Measurements from ENCODE around the gene DCUN1D2. TPM values are rescaled to one million over a fixed set of nuclear protein-coding genes. Genes with fewer than 3 reads are reported as not detected.

Gene DCUN1D2
- total RNA-seq, 4 donors from 2014 or later: 23.9 to 29.1 (median 26.9) TPM

GRCh38 chr13:113513761-113514160, 23.2 kb upstream of the DCUN1D2 start:
- TF ChIP-seq, protein P1, sequence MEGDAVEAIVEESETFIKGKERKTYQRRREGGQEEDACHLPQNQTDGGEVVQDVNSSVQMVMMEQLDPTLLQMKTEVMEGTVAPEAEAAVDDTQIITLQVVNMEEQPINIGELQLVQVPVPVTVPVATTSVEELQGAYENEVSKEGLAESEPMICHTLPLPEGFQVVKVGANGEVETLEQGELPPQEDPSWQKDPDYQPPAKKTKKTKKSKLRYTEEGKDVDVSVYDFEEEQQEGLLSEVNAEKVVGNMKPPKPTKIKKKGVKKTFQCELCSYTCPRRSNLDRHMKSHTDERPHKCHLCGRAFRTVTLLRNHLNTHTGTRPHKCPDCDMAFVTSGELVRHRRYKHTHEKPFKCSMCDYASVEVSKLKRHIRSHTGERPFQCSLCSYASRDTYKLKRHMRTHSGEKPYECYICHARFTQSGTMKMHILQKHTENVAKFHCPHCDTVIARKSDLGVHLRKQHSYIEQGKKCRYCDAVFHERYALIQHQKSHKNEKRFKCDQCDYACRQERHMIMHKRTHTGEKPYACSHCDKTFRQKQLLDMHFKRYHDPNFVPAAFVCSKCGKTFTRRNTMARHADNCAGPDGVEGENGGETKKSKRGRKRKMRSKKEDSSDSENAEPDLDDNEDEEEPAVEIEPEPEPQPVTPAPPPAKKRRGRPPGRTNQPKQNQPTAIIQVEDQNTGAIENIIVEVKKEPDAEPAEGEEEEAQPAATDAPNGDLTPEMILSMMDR (IDR thresholded peaks at IDR 0.05): no peak
- TF ChIP-seq POLR2A (IDR thresholded peaks at IDR 0.05): no peak
- H3K27ac ChIP-seq: no peak overlapping the region
- DNase-seq: no peak
- H3K4me1 ChIP-seq: no peaks in the 10 kb centered on the region
- no peaks in the 10 kb centered on the region for H3K9me3 ChIP-seq
- peaks cover 0 to 25% (median 0%) of the 10 kb centered on the region in 3 donors for H3K36me3 ChIP-seq
- H3K27me3 ChIP-seq: no peaks in the 10 kb centered on the region
- no peak overlapping the region for H3K4me3 ChIP-seq

DNA sequence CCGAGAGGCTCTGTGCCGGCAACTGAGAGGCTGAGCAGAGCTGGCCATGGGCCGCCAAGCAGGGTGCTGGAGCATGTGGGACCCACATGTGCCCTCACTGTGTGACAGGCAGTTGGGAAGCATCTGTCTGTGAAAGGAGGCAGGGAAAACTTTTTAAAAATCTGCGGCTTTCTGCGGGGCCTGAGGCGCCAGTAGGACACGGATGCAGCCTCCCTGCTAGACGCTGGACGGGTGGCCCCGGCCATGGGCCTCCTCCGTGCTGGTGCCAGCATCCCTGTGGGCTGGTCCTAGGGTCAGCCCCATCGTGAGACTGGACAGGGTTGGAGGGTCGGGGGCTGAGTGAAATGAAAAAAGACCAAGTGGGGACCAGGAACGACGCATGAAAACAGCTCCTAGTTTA, 20.9 kb upstream of the DCUN1D2 start:
- no peak for DNase-seq
- Histone ChIP-seq H3K27ac (no peak overlapping the region), H3K9me3 (no peaks in the 10 kb centered on the region), H3K36me3 (peaks cover 0 to 25% (median 0%) of the 10 kb centered on the region in 3 donors), H3K4me1 (no peaks in the 10 kb centered on the region), H3K27me3 (no peaks in the 10 kb centered on the region), H3K4me3 (no peak overlapping the region)
- TF ChIP-seq, protein P1 (IDR thresholded peaks at IDR 0.05): no peak
- TF ChIP-seq POLR2A (IDR thresholded peaks at IDR 0.05): no peak

- no peak overlapping the region for H3K4me3 ChIP-seq
- TF ChIP-seq, protein P1 (IDR thresholded peaks at IDR 0.05): no peak
- TF ChIP-seq POLR2A (IDR thresholded peaks at IDR 0.05): no peak
- no peak for DNase-seq
- no peaks in the 10 kb centered on the region for H3K27me3 ChIP-seq
- no peak overlapping the region for H3K27ac ChIP-seq
- no peaks in the 10 kb centered on the region for H3K4me1 ChIP-seq
- peaks cover 0 to 25% (median 0%) of the 10 kb centered on the region in 3 donors for H3K36me3 ChIP-seq
- no peaks in the 10 kb centered on the region for H3K9me3 ChIP-seq
Observed at GRCh38 chr13:113510871-113511270, 20.4 kb upstream of the DCUN1D2 start.

DNA sequence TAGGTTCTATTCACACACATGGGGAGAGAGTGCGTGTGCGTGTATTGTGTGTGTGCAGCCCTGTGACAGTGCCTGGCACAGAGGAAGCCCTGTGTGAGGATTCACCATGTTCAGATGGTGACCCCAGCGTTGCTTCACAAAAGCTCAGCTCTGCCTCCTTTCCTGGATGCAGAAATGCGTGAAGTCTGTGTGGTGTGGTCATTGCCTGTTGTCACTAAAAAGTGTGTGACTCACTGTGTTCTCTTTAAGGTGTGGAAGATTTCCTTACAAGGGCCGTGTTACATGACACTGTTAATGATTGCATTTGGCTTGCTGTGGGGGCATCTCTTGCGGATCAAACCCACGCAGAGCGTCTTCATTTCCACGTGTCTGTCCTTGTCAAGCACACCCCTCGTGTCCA, 19.5 kb upstream of the DCUN1D2 start:
- Histone ChIP-seq H3K9me3 (no peaks in the 10 kb centered on the region), H3K36me3 (peaks cover 0 to 21% (median 0%) of the 10 kb centered on the region in 3 donors), H3K4me3 (no peak overlapping the region), H3K27ac (no peak overlapping the region), H3K4me1 (no peaks in the 10 kb centered on the region), H3K27me3 (no peaks in the 10 kb centered on the region)
- TF ChIP-seq POLR2A (IDR thresholded peaks at IDR 0.05): no peak
- TF ChIP-seq, protein P1 (IDR thresholded peaks at IDR 0.05): no peak
- DNase-seq: no peak

DNA sequence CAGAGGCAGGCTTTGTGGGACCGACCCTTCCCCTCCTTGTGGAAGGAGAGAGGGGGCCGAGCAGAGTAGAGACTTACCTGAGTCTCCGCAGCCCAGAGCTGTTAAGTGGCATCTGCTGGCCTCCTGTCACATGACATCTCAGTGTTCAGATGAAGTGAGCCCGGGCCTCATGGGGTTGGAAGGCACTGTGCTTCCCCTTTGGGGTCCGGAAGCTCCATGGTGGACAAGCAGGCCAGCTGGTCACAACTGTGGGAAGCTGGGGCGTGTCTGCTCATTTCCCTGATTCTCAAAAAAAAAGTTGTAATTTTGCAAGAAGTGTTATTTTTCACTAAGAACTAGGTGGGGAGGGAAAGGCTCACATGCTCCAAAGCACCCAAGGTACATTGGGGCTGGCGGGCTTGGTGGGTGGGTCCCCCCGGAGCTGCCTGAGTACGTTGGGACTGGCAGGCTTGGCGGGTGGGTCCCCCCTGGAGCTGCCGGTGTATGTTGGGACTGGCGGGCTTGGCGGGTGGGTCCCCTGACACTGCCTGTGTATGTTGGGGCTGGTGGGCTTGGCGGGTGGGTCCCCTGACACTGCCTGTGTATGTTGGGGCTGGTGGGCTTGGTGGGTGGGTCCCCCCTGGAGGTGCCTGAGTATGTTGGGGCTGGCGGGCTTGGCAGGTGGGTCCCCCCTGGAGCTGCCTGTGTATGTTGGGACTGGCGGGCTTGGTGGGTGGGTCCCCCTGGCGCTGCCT, 18.2 kb upstream of the DCUN1D2 start:
- DNase-seq: no peak
- Histone ChIP-seq H3K27ac (no peak overlapping the region), H3K9me3 (no peaks in the 10 kb centered on the region), H3K27me3 (no peaks in the 10 kb centered on the region), H3K36me3 (peaks cover 0 to 28% (median 0%) of the 10 kb centered on the region in 3 donors), H3K4me1 (no peaks in the 10 kb centered on the region), H3K4me3 (no peak overlapping the region)
- TF ChIP-seq, protein P1 (IDR thresholded peaks at IDR 0.05): no peak
- TF ChIP-seq POLR2A (IDR thresholded peaks at IDR 0.05): no peak

Measured in Peyer's patch (tissue), 4 donors.